ENCODE measurements around the gene CD55.

GRCh38 chr1:207315435-207315834 lies 6.0 kb upstream of the CD55 start:
- TF ChIP-seq CTCF (IDR thresholded peaks at IDR 0.05; ENCODE audit: low read length) = no peak
- TF ChIP-seq EZH2phosphoT487 (IDR thresholded peaks at IDR 0.05; ENCODE audit: low read length) = no peak
